OCI-M2 (cell line): Measurements from ENCODE around the gene ATAD3B.
"Not testable (repeated sequence)": the region's sequence is repeated elsewhere in the genome, so short reads cannot be mapped to it uniquely, and the experiment has no call there.

Experiments
- DNase-seq: peaks from one replicate; lab custom pipeline; 2025; ENCODE audit not compliant: unreplicated experiment; lab: John Stamatoyannopoulos, UW

ATAD3B gene

GRCh38 chr1:1432951-1433803 is 38.4 kb upstream of the ATAD3B start:
- no peak for DNase-seq

GRCh38 chr1:1433804-1434130 is 37.8 kb upstream of the ATAD3B start:
- no peak for DNase-seq

- no peak for DNase-seq
Observed at GRCh38 chr1:1434131-1434823, 37.3 kb upstream of the ATAD3B start.

- no peak for DNase-seq
Observed at GRCh38 chr1:1434824-1435105, 36.8 kb upstream of the ATAD3B start.

- no peak for DNase-seq
Observed at GRCh38 chr1:1435106-1435903, 36.3 kb upstream of the ATAD3B start, which contains the start of gene VWA1. Gene VWA1, plus strand, starts transcription at chr1:1435690. Its CDS starts 59 bp downstream, at chr1:1435749.

- DNase-seq, result no peak
Observed at GRCh38 chr1:1435911-1436629, 35.5 kb upstream of the ATAD3B start.

GRCh38 chr1:1436630-1437032 is 34.9 kb upstream of the ATAD3B start:
- DNase-seq, result no peak

- DNase-seq, result no peak
Observed at GRCh38 chr1:1437033-1437903, 34.3 kb upstream of the ATAD3B start.

GRCh38 chr1:1437904-1438376 is 33.6 kb upstream of the ATAD3B start:
- DNase-seq, result no peak

- no peak for DNase-seq
Observed at GRCh38 chr1:1438531-1439381, 32.8 kb upstream of the ATAD3B start.

- no peak for DNase-seq
Observed at GRCh38 chr1:1439546-1440261, 31.9 kb upstream of the ATAD3B start.

GRCh38 chr1:1440262-1441001 is 31.1 kb upstream of the ATAD3B start:
- DNase-seq, result no peak

- DNase-seq, result no peak
Observed at GRCh38 chr1:1441002-1441888, 30.3 kb upstream of the ATAD3B start.

GRCh38 chr1:1442069-1442770 is 29.3 kb upstream of the ATAD3B start:
- no peak for DNase-seq

- DNase-seq, result not testable (repeated sequence)
Observed at GRCh38 chr1:1446631-1447030, 24.9 kb upstream of the ATAD3B start.

- DNase-seq, result no peak
Observed at GRCh38 chr1:1449099-1449739, 22.3 kb upstream of the ATAD3B start, which contains the start of gene ATAD3C. Gene ATAD3C, plus strand, starts transcription at chr1:1449689. Its CDS starts 995 bp downstream, at chr1:1450684.
